ENCODE results near the gene APEH.

DNA sequence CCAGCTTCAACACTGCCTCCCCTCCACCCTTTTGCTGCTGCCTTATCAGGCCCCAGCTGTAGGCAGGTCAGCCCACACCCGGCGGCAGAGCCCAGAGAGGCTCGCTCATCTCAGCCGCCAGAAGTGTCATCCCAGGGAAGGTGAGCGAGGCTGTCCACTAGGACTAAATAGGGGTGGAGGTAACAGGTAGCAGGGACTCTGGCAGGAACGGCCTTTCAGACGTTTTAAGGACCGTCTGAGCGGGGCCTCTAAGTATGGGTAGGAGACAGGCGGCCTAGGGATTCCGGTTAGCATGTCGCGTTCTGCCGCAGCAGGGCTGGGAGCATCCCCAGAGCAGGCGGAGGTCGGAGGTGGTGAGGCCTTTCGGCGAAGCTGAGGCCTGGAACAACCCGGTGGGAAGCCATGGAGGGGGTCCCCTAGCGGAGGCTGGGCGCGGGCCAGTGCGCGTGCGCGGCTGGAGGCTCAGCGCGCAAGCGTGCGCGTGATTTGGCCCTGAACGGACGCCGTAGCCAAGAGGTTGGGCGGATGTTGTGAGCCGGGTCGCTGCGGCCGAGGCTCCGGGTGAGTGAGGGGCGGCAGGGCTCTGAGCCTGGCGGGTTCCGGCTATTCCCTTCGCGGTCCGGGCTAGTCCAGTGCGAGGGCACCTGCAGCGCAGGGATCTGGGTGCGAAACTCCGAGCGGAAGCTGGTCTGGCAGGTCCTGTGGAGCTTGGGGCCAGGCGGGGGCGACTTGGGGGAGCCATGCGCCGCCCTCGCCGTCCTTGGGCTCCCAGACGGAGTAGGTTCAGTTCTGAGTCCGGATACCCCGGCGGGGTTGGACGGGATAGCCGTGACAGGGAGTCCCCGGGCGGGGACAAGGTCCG, 15.1 kb downstream of the APEH start, which contains the start of the genes MST1 and RNF123:
- TF ChIP-seq, protein P1, sequence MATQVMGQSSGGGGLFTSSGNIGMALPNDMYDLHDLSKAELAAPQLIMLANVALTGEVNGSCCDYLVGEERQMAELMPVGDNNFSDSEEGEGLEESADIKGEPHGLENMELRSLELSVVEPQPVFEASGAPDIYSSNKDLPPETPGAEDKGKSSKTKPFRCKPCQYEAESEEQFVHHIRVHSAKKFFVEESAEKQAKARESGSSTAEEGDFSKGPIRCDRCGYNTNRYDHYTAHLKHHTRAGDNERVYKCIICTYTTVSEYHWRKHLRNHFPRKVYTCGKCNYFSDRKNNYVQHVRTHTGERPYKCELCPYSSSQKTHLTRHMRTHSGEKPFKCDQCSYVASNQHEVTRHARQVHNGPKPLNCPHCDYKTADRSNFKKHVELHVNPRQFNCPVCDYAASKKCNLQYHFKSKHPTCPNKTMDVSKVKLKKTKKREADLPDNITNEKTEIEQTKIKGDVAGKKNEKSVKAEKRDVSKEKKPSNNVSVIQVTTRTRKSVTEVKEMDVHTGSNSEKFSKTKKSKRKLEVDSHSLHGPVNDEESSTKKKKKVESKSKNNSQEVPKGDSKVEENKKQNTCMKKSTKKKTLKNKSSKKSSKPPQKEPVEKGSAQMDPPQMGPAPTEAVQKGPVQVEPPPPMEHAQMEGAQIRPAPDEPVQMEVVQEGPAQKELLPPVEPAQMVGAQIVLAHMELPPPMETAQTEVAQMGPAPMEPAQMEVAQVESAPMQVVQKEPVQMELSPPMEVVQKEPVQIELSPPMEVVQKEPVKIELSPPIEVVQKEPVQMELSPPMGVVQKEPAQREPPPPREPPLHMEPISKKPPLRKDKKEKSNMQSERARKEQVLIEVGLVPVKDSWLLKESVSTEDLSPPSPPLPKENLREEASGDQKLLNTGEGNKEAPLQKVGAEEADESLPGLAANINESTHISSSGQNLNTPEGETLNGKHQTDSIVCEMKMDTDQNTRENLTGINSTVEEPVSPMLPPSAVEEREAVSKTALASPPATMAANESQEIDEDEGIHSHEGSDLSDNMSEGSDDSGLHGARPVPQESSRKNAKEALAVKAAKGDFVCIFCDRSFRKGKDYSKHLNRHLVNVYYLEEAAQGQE (IDR thresholded peaks at IDR 0.05; ENCODE audit: unreplicated experiment): no peak
- TF ChIP-seq, protein P2, sequence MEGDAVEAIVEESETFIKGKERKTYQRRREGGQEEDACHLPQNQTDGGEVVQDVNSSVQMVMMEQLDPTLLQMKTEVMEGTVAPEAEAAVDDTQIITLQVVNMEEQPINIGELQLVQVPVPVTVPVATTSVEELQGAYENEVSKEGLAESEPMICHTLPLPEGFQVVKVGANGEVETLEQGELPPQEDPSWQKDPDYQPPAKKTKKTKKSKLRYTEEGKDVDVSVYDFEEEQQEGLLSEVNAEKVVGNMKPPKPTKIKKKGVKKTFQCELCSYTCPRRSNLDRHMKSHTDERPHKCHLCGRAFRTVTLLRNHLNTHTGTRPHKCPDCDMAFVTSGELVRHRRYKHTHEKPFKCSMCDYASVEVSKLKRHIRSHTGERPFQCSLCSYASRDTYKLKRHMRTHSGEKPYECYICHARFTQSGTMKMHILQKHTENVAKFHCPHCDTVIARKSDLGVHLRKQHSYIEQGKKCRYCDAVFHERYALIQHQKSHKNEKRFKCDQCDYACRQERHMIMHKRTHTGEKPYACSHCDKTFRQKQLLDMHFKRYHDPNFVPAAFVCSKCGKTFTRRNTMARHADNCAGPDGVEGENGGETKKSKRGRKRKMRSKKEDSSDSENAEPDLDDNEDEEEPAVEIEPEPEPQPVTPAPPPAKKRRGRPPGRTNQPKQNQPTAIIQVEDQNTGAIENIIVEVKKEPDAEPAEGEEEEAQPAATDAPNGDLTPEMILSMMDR (conservative IDR thresholded peaks at IDR 0.05; ENCODE audit: low read depth in 2 of 2): peak in 1 of 2 experiments; percentile 42; a peak in 2 of 4 replicates
- TF ChIP-seq EZH2 (IDR thresholded peaks at IDR 0.05; ENCODE audit: low read depth, unreplicated experiment): no peak
- TF ChIP-seq POLR2AphosphoS5 (IDR thresholded peaks at IDR 0.05; ENCODE audit: low read depth): peak; percentile 89
- no peak for TF ChIP-seq EZH2phosphoT487 (IDR thresholded peaks at IDR 0.05; ENCODE audit: unreplicated experiment)

All from GM23338 (cell line).